HG02970 (cell line): ENCODE data around the gene ZDHHC11B.
"Not testable (repeated sequence)": the region's sequence is repeated elsewhere in the genome, so short reads cannot be mapped to it uniquely, and the experiment has no call there.

Experiments used
- ATAC-seq: cut with Tn5 transposase; IDR thresholded peaks from one replicate; pipeline ENCODE4 v1.9.1; 2021; ENCODE audit warnings: mild to moderate bottlenecking, moderate library complexity, moderate number of reproducible peaks; ENCODE audit not compliant: unreplicated experiment, low FRiP score

The ZDHHC11B gene

GRCh38 chr5:727087-727486 lies 57.4 kb downstream of the ZDHHC11B start:
- ATAC-seq: not testable (repeated sequence)

- ATAC-seq: not testable (repeated sequence)
Measured at GRCh38 chr5:723865-724264, 60.7 kb downstream of the ZDHHC11B start.

- not testable (repeated sequence) for ATAC-seq
Measured at GRCh38 chr5:723309-723708, 61.2 kb downstream of the ZDHHC11B start.

- ATAC-seq: not testable (repeated sequence)
Measured at GRCh38 chr5:719379-719778, 65.2 kb downstream of the ZDHHC11B start.

GRCh38 chr5:717143-717542 lies 67.4 kb downstream of the ZDHHC11B start:
- ATAC-seq: no peak

GRCh38 chr5:716740-717139 lies 67.8 kb downstream of the ZDHHC11B start:
- ATAC-seq: not testable (repeated sequence)

GRCh38 chr5:715636-716035 lies 68.9 kb downstream of the ZDHHC11B start:
- not testable (repeated sequence) for ATAC-seq

GRCh38 chr5:714215-715118 lies 70.1 kb downstream of the ZDHHC11B start:
- not testable (repeated sequence) for ATAC-seq

- ATAC-seq: not testable (repeated sequence)
Measured at GRCh38 chr5:713686-714085, 70.8 kb downstream of the ZDHHC11B start.

GRCh38 chr5:708848-709517 lies 75.5 kb downstream of the ZDHHC11B start:
- ATAC-seq: not testable (repeated sequence)

GRCh38 chr5:708374-708773 lies 76.2 kb downstream of the ZDHHC11B start:
- ATAC-seq: not testable (repeated sequence)

- not testable (repeated sequence) for ATAC-seq
Measured at GRCh38 chr5:706127-706526, 78.4 kb downstream of the ZDHHC11B start.

- not testable (repeated sequence) for ATAC-seq
Measured at GRCh38 chr5:696753-697702, 87.5 kb downstream of the ZDHHC11B start.

GRCh38 chr5:696191-696590 lies 88.3 kb downstream of the ZDHHC11B start:
- not testable (repeated sequence) for ATAC-seq

GRCh38 chr5:695475-695874 lies 89.1 kb downstream of the ZDHHC11B start:
- not testable (repeated sequence) for ATAC-seq

GRCh38 chr5:694042-694431 lies 90.5 kb downstream of the ZDHHC11B start:
- not testable (repeated sequence) for ATAC-seq

GRCh38 chr5:693271-694041 lies 91.1 kb downstream of the ZDHHC11B start, which contains the start of gene TPPP:
Gene TPPP (minus strand): TSS chr5:693352. CDS start chr5:678060, 15,292 bp downstream.
- ATAC-seq: not testable (repeated sequence)

- ATAC-seq: not testable (repeated sequence)
Measured at GRCh38 chr5:692529-693041, 91.9 kb downstream of the ZDHHC11B start.

- no peak for ATAC-seq
Measured at GRCh38 chr5:691817-692528, 92.6 kb downstream of the ZDHHC11B start.
